Hair follicle dermal papilla cell (primary cell): ENCODE measurements around the gene STK39. TPM values are rescaled to one million over a fixed set of nuclear protein-coding genes. Genes with fewer than 3 reads are reported as not detected.
A peak's percentile ranks its signal among the peaks of the same experiment; 100 is the strongest.

Experiments used
- small RNA-seq: library from RNA; depleted of rRNA; stranded (forward); fragments of <200 nt; gene quantifications from one replicate; pipeline ENCODE3, GENCODE V24; 2012
- total RNA-seq: library from RNA; depleted of rRNA; stranded (reverse); fragments of >200 nt; gene quantifications from 2 replicates; pipeline ENCODE4 v1.2.3, GENCODE V29; 2012

The STK39 gene
- 19.5 and 19.8 TPM in 2 replicates for total RNA-seq

DNA sequence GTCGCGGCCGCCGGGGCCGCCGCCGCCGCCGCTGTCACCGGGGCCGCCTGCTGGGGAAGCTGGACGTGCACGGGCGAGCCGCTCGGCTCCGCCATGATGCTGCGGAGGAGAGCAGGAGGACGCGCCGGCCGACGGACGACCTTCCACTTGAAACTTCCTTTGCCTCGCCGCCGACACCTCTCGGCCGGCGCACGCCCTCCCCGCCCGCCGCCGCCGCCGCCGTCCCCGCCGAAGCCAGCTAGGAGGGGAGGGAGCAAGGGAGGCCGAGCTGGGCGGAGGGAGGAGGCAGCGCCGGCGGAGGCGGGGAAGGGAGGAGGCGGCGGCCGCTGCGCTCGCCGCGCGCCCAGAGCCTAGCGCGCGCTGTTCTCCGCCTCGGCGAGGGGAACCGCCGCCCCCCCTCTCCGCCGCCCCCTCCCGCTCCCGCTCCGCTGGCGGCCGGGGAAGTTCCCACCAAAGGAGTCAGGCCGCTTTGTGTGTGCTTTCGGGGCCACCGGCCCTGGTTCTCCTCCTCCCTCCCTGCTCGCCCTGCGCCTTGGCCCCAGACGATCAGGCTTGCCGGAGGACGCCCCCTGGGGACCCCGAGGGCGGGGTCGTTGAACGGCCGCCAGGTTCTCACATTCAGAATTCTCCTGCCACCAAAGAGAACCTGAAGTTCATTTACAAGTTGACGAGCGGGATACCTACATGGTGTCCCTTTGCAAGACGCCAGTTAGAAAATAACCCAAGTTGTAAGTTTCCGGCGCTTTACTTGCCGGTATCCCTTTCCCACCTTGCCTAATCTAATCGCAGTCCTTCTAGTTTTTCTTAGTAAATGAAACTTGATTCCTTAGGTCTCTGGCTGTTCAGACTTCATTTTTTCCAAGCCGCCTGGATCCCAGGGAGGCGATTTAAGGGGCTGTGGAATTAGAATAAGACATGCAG lies at the start of gene STK39:
Gene STK39 (minus strand): TSS at position 255 of the 921 bp plus-strand sequence. CDS start 160 bp downstream, at position 95.

Small RNA genes within 50 kb of the gene (small RNA-seq; reads per million reads assigned to genes)
- gene AC067940.1: 1.0 reads per million, percentile 20 among the genes with 10 or more reads in this experiment

Other genes with a start within 250 kb of the STK39 start
- gene CERS6, start 208.7 kb upstream of the STK39 start, total RNA-seq: 19.0 and 21.0 TPM in 2 replicates